SK-N-SH treated with all-trans-retinoic acid at 6 μM for 48 hours (cell line): ENCODE results near the gene SCARF2.

ENCODE experiments used
- ATAC-seq: fragments of 200-7000 bp; cut with Tn5 transposase; 3 replicates; pipeline ENCODE4 v1.9.1; 2020; ENCODE audit warnings: mild to moderate bottlenecking, moderate library complexity
- ARNTL ChIP-seq: fragments of 450-650 bp; formaldehyde crosslinking; IDR thresholded peaks from 2 replicates; pipeline ENCODE4 v1.5.0; 2020; ENCODE audit warnings: low read depth, mild to moderate bottlenecking, moderate library complexity, borderline replicate concordance
- CSDC2 ChIP-seq: fragments of 250-450 bp; sonication (Bioruptor Pico); IDR thresholded peaks from 2 replicates; pipeline ENCODE4 v1.5.0; 2020; ENCODE audit warnings: mild to moderate bottlenecking, moderate library complexity
- ESRRG ChIP-seq: fragments of 250-450 bp; sonication (Bioruptor Pico); IDR thresholded peaks from 2 replicates; pipeline ENCODE4 v1.6.1; 2021; ENCODE audit warnings: mild to moderate bottlenecking
- GLIS3 ChIP-seq: fragments of 250-450 bp; sonication (Bioruptor Pico); IDR thresholded peaks from 2 replicates; pipeline ENCODE4 v1.5.0; 2020; ENCODE audit warnings: mild to moderate bottlenecking, moderate library complexity
- ISL1 ChIP-seq: fragments of 250-450 bp; sonication (Bioruptor Pico); IDR thresholded peaks from 2 replicates; pipeline ENCODE4 v2.1.2; 2022; ENCODE audit warnings: mild to moderate bottlenecking, moderate library complexity
- PPARA ChIP-seq: fragments of 250-450 bp; sonication (Bioruptor Pico); IDR thresholded peaks from 2 replicates; pipeline ENCODE4 v1.5.0; 2020; ENCODE audit warnings: mild to moderate bottlenecking, borderline replicate concordance
- RARB ChIP-seq: fragments of 250-450 bp; sonication (Bioruptor Pico); IDR thresholded peaks from 2 replicates; pipeline ENCODE4 v1.8.0; 2021; ENCODE audit warnings: mild to moderate bottlenecking, moderate library complexity
- SNAI2 ChIP-seq: fragments of 250-450 bp; sonication (Bioruptor Pico); IDR thresholded peaks from 2 replicates; pipeline ENCODE4 v1.5.0; 2020; ENCODE audit warnings: mild to moderate bottlenecking, moderate library complexity
- TCF4 ChIP-seq: fragments of 250-450 bp; sonication (Bioruptor Pico); IDR thresholded peaks from 2 replicates; pipeline ENCODE4 v1.8.0; 2021; ENCODE audit warnings: mild to moderate bottlenecking, moderate library complexity, borderline replicate concordance
- TOX ChIP-seq: fragments of 250-450 bp; sonication (Bioruptor Pico); IDR thresholded peaks from 2 replicates; pipeline ENCODE4 v1.8.0; 2021; ENCODE audit warnings: mild to moderate bottlenecking, moderate library complexity, borderline replicate concordance
- ZC3H10 ChIP-seq: fragments of 250-450 bp; sonication (Bioruptor Pico); IDR thresholded peaks from 2 replicates; pipeline ENCODE4 v1.5.1; 2021; ENCODE audit warnings: mild to moderate bottlenecking, moderate library complexity
- ZFP3 ChIP-seq: fragments of 250-450 bp; sonication (Bioruptor Pico); IDR thresholded peaks from 2 replicates; pipeline ENCODE4 v1.5.0; 2020; ENCODE audit warnings: mild to moderate bottlenecking, moderate library complexity
- ZFP30 ChIP-seq: fragments of 450-650 bp; formaldehyde crosslinking; IDR thresholded peaks from 2 replicates; pipeline ENCODE4 v1.5.0; 2022; ENCODE audit warnings: mild to moderate bottlenecking, moderate library complexity
- ZNF70 ChIP-seq: fragments of 450-650 bp; formaldehyde crosslinking; IDR thresholded peaks from 2 replicates; pipeline ENCODE4 v1.5.0; 2020; ENCODE audit warnings: mild to moderate bottlenecking, moderate library complexity
- ZNF8 ChIP-seq: fragments of 450-650 bp; formaldehyde crosslinking; IDR thresholded peaks from 2 replicates; pipeline ENCODE4 v1.5.0; 2020; ENCODE audit warnings: mild to moderate bottlenecking, moderate library complexity
- TF ChIP-seq, protein P1 (sequence below): fragments of 250-450 bp; sonication (Bioruptor Pico); IDR thresholded peaks from 2 replicates; pipeline ENCODE4 v1.5.1; 2021; ENCODE audit warnings: mild to moderate bottlenecking, moderate library complexity
- TF ChIP-seq, protein P2 (sequence below): fragments of 250-450 bp; sonication (Bioruptor Pico); IDR thresholded peaks from 2 replicates; pipeline ENCODE4 v1.5.1; 2020; ENCODE audit warnings: low read depth, mild to moderate bottlenecking, moderate library complexity
- TF ChIP-seq, protein P3 (sequence below): fragments of 250-450 bp; sonication (Bioruptor Pico); IDR thresholded peaks from 2 replicates; pipeline ENCODE4 v1.8.0; 2021; ENCODE audit warnings: low read depth, mild to moderate bottlenecking, moderate library complexity, borderline replicate concordance
- TF ChIP-seq, protein P4 (sequence below): fragments of 250-450 bp; sonication (Bioruptor Pico); IDR thresholded peaks from 2 replicates; pipeline ENCODE4 v1.8.0; 2020; ENCODE audit warnings: mild to moderate bottlenecking, moderate library complexity, borderline replicate concordance

SCARF2 gene

DNA sequence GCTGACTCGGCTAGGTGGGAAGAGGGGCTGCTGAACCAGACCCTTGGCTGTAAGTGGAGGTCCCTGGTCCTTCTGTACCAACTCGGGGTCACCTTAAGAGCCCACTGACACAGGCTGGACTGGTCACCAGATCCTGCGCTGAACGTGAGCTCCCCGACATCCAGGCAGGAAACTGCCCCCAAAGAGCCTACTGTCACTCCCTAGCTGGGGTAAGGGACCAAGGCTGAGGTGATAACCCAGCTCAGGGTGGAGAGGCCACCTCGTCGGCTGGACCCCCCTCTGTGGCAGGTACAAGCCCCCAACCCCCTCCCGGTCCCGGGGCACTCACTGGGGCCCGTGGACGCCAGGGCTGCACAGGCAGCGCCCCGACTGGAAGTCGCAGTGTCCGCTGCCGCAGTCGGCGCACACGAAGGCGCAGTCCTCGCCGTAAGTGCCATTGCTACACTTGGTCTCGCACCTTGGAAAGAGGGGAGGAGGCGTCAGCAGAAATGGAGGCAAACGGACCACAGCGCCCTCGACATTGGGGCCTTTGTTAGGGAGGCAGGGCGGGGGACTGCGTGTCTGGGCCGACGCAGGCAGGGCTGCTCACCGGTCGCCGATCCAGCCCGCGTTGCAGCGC, 7.4 kb downstream of the SCARF2 start (continued):
- TF ChIP-seq, protein P1, sequence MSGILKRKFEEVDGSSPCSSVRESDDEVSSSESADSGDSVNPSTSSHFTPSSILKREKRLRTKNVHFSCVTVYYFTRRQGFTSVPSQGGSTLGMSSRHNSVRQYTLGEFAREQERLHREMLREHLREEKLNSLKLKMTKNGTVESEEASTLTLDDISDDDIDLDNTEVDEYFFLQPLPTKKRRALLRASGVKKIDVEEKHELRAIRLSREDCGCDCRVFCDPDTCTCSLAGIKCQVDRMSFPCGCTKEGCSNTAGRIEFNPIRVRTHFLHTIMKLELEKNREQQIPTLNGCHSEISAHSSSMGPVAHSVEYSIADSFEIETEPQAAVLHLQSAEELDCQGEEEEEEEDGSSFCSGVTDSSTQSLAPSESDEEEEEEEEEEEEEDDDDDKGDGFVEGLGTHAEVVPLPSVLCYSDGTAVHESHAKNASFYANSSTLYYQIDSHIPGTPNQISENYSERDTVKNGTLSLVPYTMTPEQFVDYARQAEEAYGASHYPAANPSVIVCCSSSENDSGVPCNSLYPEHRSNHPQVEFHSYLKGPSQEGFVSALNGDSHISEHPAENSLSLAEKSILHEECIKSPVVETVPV, result no peak
- TF ChIP-seq, protein P2, sequence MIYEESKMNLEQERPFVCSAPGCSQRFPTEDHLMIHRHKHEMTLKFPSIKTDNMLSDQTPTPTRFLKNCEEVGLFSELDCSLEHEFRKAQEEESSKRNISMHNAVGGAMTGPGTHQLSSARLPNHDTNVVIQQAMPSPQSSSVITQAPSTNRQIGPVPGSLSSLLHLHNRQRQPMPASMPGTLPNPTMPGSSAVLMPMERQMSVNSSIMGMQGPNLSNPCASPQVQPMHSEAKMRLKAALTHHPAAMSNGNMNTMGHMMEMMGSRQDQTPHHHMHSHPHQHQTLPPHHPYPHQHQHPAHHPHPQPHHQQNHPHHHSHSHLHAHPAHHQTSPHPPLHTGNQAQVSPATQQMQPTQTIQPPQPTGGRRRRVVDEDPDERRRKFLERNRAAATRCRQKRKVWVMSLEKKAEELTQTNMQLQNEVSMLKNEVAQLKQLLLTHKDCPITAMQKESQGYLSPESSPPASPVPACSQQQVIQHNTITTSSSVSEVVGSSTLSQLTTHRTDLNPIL, result no peak

DNA sequence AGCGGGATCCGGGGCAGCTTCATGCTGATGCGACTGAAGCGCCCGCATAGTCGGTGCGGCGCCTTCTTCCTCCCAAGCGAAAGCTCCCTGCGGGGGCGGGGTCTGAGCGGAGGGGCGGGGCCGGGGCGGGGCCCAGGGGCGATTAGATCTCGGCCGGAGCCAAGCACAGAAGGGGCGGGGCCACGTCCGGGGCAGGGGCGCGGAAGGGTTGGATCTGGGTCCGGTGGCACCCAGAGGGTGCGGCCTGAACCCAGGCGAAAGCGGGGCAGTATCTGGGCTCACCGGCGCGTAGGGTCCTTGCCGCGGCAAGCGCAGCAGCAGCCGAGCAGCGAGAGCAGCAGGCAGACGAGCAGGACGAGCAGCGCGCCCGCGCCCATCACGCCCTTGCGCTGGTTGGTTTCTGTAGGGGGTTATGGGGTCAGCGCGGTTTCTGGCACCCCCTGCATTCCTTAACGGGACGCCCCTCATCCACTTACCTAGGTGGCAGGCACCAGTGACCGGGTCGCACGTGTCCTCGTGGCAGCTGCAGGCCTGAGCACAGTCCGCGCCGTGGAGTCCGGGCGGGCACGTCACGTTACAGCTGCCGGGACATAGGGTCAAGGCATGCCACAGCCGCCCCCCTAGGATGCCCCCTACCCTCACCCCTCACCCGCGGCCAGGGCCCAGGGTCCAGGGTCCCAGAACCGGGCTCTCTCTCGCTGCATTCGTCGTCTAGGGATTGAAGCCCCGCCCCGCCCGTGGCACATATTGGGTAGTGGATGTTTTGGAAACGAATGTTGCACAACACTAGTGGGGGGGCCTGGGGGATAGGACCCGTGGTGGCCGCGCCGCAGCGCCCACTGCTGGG, 8.1 kb downstream of the SCARF2 start:
- no peak for ATAC-seq
- no peak for TF ChIP-seq TOX
- no peak for TF ChIP-seq SNAI2 (CRISPR knock-in tag)

GRCh38 chr22:20428496-20429253, 8.9 kb downstream of the SCARF2 start:
- no peak for TF ChIP-seq ZFP3 (CRISPR knock-in tag)
- no peak for TF ChIP-seq GLIS3 (CRISPR knock-in tag)
- no peak for TF ChIP-seq TOX
- no peak for TF ChIP-seq ESRRG (CRISPR knock-in tag)
- no peak for TF ChIP-seq ISL1
- no peak for TF ChIP-seq ARNTL (CRISPR knock-in tag)
- no peak for TF ChIP-seq CSDC2 (CRISPR knock-in tag)
- no peak for TF ChIP-seq PPARA (CRISPR knock-in tag)
- TF ChIP-seq RARB (CRISPR knock-in tag), result no peak
- TF ChIP-seq, protein P3, sequence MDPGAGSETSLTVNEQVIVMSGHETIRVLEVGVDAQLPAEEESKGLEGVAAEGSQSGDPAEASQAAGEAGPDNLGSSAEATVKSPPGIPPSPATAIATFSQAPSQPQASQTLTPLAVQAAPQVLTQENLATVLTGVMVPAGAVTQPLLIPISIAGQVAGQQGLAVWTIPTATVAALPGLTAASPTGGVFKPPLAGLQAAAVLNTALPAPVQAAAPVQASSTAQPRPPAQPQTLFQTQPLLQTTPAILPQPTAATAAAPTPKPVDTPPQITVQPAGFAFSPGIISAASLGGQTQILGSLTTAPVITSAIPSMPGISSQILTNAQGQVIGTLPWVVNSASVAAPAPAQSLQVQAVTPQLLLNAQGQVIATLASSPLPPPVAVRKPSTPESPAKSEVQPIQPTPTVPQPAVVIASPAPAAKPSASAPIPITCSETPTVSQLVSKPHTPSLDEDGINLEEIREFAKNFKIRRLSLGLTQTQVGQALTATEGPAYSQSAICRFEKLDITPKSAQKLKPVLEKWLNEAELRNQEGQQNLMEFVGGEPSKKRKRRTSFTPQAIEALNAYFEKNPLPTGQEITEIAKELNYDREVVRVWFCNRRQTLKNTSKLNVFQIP (CRISPR knock-in tag), result no peak
- TF ChIP-seq, protein P1, result no peak
- TF ChIP-seq, protein P2, result no peak
- TF ChIP-seq ZFP30, result no peak
- TF ChIP-seq ZC3H10, result no peak
- no peak for TF ChIP-seq TCF4 (CRISPR knock-in tag)
- TF ChIP-seq SNAI2 (CRISPR knock-in tag), result no peak
- TF ChIP-seq, protein P4, sequence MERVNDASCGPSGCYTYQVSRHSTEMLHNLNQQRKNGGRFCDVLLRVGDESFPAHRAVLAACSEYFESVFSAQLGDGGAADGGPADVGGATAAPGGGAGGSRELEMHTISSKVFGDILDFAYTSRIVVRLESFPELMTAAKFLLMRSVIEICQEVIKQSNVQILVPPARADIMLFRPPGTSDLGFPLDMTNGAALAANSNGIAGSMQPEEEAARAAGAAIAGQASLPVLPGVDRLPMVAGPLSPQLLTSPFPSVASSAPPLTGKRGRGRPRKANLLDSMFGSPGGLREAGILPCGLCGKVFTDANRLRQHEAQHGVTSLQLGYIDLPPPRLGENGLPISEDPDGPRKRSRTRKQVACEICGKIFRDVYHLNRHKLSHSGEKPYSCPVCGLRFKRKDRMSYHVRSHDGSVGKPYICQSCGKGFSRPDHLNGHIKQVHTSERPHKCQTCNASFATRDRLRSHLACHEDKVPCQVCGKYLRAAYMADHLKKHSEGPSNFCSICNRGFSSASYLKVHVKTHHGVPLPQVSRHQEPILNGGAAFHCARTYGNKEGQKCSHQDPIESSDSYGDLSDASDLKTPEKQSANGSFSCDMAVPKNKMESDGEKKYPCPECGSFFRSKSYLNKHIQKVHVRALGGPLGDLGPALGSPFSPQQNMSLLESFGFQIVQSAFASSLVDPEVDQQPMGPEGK (CRISPR knock-in tag), result no peak
- TF ChIP-seq ZNF8 (CRISPR knock-in tag), result no peak
- TF ChIP-seq ZNF70 (CRISPR knock-in tag), result no peak
- no peak for ATAC-seq
